H4 (cell line): ENCODE results near the gene VCP. TPM values are rescaled to one million over a fixed set of nuclear protein-coding genes. Genes with fewer than 3 reads are reported as not detected.

ENCODE experiments used
- DNase-seq: peaks from one replicate; pipeline ENCODE4 v3.0.0-alpha.2; 2015; ENCODE audit warnings: low spot score
- total RNA-seq: library from RNA; depleted of rRNA; stranded (reverse); fragments of >200 nt; shearing (Covaris generic); gene quantifications from 2 replicates; pipeline ENCODE4 v1.2.3, GENCODE V29; 2014

VCP gene
- total RNA-seq, 1 experiment from 2014 or later, result 380 TPM

DNA sequence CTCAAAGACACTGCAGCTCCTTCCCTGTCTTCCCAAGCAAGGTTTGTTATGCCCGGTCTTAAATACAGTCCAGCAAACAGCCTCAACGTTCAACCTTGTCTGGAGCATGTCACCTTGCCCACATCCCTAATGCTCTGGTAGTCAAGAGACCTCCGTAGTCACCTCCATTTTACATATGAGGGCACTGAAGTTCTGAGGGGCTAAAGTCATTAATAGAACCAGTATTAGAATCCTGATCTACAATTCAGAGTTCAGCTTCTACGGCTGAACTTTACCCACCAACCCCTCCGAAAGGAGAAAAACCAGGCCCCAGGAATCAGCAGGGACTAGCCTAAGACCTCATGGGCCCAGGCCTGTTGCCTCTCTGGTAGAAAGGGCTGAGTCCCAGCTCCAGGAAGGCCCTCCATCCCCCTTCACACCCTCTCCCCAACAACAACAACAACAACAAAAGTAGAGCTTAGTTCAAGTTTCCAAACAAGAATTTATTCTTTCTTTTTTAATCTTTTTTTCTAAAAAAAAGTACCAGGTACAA, 31.3 kb upstream of the VCP start:
- no peak for DNase-seq

DNA sequence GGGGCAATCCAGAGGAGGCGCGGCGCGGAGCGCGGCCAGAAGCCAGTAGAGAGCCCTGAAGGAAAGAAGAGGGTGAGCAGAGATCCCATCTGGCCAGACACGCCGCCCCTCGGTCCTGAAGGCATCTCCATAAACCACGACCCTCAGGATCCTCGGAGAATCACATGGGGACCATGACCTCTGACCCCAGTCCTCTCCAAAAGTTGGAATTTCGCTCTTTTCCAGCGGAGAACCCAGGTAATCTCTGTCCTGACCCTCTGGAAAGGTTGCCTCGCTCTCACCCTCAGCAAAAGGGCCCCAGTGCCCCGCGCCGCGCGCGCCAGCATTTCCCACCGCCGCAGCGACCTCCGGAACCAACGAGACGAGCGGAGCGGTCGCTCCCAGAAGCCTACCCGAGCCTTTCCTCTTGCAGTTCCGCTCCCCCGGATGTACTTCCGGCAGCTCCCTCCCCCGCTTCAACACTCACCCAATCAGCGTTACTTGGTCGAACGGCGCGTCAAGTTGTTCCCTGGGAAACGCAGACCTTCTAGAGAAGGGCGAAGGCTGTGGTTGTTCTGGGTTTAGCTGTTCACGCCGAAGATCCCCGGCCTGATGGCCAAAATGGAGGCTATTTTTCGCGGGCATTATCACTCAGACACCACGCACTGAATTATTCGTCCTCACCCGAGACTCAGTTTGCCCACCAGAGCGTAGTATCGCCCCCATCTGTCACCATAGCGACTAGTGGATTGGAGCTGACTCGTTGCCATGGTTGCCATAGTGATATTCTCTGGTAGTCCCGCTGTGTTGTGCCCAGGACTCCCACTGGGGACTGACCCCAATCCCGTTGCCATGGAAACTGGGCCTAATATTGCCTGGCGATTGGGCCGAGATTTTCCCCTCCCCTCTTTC, 30.6 kb upstream of the VCP start, which contains the start of gene STOML2:
Gene STOML2, minus strand, starts transcription at position 363 of the 891 bp plus-strand sequence. Its CDS starts 37 bp downstream, at position 326.
- peak; percentile 98 for DNase-seq

DNA sequence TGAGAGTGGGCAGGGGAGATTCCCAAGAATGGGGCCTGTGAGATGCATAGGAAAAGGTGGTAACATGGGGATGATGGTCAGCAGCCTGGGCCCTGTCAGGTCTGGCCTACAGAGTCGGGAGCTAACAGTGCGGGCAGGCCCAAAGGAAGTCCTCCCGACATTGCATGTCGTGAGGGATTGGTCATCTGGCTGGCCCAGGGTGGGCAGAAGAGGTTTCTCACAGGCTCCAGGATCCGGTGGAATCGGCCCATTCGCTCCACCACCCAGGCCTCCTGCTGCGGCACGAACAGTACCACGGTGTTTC, 30.0 kb upstream of the VCP start:
- no peak for DNase-seq

DNA sequence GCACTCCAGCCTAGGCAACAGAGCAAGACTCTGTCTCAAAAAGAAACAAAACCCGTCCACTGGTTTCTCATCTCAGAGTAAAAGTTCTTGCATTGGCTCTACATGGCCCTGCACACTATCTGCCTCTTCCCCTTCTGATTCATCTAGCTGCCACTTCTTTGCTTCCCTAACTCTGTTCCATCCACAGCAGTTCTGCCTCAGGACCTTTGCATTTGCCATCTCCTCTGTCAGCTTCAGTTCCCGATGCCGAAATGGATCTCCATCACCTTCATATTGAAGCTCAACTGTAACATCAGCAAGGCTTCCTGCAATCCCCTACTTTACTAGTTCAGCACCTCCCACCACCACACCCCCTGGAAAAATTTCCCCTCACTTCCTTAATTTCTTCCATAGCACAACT, 25.1 kb upstream of the VCP start:
- no peak for DNase-seq

DNA sequence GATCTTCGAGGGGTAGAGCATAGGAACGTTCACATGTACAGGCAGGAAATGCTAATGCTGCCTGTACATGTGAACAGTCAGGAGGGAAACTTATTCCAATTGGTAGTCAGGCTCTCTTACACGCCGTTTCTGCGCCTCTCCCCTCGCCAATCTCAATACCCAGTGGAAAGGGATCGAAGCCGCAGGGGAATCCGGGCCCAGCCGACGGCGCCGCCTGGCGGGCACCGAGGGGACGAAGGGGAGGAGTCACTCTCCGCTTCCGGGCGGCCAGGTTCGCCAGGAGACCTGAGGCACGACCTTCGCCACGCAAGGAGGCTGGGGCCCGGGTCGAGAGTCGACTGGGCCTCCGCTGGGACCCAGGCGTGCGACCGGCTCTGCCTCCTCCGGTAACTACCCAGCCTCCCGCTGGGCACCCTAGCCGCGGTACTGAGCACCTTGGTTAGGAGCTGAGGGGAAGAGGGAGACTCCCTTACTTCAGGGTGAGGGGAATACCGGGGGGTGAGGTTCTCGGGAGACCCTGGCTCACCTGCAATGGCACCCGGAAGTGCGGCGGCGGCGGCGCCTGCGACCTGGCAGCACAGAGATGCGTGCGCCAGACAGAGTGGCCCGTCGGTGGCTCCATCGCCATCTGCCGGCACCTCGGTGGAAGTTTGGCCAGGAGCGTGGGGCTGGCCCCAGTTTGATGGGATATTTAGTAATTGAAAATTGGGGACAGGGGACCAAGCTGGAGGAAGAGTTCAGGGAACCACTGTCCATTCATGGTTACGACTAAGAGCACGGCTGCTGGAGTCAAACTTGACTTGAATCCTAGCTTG, 23.8 kb upstream of the VCP start, which contains the start of gene PIGO:
Gene PIGO, minus strand, starts transcription at position 557 of the 815 bp plus-strand sequence. CDS start 1,026 bp downstream, outside the sequence.
- DNase-seq, result peak; percentile 89

DNA sequence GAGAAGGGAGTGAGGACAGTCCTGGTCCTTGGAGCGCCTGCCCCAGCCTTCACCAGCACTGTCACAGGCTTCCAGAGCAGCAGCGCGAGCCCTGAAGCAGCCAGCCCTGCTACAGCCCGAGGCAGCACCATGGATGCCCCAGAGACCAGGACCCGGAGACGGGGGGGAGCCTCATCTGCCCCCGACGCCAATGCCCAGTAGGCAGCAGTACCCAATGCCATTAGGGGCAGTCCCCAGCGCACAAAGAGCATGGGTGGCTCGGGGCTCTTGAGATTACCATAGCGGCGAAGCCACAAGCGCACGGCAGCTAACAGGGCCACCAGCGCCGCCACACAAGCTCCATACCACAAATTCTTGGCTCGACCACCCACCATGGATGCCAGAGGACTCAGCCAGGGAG, 19.1 kb upstream of the VCP start:
- no peak for DNase-seq

DNA sequence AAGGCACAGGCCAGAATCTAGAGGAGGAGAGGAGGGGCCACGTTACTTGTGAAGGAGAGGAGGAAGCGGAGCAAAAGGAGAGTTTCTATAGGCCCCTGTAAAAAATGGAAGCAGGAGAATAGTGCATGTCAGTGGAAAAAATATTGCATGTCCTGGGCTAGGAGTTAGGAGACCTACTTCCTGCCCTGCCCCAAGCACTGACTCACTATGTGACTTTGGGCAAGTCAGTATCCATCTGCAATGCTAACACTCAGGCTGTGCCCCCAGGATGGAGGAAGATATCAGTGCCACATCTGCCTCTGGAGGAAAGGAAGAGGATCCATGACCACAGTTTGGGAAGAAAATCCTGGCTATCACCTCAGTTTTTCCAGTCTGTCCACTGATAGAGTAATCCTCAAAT, 17.0 kb upstream of the VCP start:
- no peak for DNase-seq

DNA sequence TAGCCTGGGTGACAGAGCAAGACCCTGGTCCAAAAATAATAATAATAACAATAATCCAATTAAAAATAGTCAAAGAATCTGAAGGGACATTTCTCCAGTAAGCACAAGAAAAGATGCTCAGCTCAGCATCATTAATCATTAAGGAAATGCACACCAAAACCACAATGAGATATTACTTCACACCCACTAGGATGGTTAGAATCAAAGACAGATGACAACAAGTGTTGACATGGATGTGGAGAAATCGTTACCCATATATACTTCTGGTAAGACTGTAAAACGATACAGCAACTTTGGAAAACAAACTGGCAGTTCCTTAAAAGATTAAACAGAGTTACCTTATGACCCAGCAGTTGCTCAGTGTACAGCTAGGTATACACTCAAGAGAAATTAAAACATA, 12.7 kb upstream of the VCP start:
- no peak for DNase-seq

DNA sequence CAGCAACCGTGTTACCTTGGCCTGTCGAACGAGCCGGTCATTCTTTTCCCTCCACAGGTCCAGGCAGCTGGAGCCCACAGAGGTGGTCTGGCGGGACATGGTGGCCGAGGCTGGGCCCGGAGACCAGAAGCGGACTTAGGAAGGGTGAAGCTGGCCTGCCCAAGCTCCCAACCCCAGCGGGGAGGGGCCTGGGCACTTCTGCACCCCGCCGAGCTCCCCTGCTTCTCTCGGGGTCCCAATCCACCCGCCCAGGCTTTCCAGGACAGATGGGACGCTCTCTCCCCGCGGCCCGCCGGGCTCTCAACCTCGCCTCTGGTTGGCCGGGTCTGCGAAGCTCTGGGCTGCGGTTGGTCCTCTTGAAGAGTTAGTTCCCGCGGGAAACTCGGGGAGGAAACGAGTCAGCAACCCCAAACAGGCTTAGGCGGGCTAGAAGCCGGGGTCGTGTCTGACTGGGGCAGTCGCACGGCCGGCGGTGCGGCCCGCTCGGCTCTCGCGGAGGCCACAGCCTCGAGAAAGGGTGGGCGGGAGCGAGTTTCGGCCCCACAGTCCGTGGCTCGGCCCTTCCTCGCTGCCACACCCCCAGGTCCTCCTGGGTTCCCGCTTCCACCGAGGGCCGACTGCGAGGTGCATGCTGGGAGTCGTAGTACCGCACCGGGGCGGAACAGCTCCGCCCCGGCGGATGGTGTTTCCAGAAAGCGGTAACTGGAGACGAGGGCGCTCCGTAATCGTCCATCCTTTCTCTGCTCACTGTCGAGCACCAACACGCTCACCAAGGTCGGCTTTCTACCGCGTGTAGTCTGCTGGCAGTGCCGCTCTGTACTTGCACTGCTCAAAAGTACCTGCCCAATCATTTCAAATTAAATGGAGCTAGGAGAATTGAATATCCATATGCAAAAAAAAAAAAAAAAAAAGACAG, 7.3 kb upstream of the VCP start, which contains the start of gene FANCG:
Gene FANCG, minus strand, starts transcription at position 517 of the 916 bp plus-strand sequence. Its CDS starts 418 bp downstream, at position 99.
- DNase-seq, result peak; percentile 91

DNA sequence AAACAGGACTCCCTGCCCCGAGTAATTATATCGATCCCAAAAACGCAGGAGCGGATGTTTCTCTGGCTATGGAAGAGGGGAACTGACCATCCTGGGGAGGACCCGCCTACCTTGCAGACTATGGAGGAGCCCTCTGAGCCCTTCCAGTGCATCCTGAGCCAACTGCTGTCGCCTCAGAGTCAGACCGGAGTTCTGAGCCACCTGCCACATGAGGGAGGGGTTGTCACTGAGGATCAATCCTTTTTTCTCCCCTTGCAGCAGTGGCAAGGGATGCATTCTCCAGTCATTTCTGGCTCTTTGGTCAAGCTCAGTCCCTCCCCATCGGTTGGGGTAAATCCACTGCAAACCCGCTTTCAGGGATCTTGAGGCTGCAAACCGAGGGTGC, 6.6 kb upstream of the VCP start:
- no peak for DNase-seq

DNA sequence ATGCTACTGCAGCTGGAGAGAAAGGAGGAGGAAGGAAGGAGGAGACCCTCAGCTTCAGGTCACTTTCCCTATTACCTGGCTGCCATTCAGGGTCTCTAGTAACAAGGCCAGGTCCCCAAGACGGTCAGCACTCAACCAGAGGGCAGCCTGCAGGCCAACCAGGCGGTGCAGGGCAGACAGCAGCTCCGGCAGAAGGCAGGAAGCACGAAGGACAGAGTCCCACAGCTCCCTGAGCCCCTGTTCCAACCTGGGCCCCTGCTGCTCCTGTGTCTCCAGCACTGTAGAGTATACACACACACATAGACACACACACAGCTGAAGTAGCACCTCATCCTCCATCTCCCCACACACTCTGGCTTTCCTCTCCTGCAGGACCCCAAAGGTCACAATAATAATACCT, 5.6 kb upstream of the VCP start:
- DNase-seq, result no peak

DNA sequence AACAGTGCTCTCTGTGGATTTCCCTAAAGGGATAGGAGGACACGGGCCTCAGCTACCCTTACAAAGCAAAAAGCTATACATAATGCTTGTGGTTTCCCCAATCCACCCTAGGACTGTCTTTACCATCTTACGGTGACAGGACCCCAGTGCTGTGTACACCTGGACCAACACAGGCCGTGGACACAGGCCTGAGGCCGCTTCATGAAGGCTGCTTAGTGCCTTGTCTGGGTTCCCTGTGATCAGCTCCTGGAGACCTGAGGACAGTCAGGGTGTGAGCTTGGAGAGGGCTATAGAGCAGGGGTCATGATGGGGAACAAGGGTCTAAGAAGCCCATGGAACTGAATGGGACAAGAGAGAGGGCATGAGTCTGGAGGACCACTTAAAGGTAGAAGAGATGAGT, 4.4 kb upstream of the VCP start:
- no peak for DNase-seq

DNA sequence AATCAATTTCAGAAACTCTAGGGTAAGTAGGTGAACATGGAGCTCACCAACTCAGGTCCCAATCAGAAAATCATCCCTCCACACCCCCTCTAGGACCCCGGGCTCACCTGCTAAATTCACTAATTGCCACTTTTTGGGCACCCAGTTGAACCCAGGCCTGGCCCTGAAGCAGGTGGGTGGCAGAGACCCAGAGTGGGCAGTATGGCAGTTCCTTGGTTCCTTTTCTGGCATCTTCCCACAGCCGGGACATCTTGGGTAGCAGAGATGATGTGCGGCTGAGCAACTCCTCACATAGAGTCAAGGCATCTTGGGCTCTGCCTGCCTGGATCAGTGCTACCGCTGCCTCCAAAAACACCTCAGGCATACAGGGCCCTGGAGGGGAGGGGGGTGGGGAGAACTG, 2.9 kb upstream of the VCP start:
- DNase-seq, result no peak

DNA sequence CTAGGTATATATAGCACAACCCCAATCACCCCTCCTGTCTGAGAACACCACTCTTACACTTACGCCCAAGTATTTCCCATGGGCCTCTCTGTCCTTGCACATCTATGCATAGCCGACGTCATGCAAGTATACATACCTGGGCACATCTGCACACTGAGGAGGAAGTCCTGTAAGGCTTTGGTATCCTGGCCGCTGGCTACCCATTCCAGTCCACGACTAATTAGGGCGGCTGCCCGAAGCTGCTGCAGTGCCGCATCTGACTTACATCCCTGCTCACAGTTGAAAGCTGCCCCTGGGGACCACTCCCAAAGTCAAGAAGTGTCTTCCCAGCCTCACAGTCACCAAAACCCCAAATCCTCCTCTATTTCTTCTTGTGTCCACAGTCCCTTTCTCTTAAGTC, 2.4 kb upstream of the VCP start:
- DNase-seq, result no peak

DNA sequence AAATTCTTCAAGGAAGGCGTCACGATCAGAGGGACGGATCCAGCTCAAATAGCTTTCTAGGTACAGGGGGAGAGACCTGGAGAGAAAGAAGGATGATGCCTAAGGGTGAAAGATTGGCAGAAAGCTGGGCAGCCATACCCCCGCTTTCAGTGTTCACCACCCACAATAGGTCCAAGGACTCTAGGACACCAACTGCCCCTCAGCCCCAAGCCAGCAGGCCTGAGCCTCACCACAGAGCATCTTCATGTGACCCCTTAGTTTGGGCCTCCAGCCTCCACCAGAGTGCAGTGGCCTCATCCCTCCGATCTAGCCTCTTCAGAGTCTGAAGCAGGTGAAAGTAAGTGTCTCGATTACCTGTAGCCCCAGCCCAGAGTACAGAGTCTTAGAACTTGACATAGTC, 1.7 kb upstream of the VCP start:
- no peak for DNase-seq

DNA sequence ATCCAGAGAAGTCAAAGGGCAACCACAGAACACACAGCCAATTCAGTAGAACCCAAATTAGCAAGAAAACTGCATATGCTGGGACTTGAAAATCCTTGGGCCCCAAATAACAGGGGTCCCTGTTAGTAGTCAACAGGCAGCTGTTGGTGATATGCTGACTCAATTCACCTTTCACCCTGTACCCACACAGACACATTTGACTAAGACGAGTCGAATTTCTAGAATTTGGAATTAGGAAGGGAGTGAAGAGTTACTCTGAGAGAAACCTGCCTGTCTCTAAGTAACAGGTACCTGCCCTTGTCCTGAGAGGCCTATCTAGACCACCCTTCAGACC, 821 bp upstream of the VCP start:
- no peak for DNase-seq

DNA sequence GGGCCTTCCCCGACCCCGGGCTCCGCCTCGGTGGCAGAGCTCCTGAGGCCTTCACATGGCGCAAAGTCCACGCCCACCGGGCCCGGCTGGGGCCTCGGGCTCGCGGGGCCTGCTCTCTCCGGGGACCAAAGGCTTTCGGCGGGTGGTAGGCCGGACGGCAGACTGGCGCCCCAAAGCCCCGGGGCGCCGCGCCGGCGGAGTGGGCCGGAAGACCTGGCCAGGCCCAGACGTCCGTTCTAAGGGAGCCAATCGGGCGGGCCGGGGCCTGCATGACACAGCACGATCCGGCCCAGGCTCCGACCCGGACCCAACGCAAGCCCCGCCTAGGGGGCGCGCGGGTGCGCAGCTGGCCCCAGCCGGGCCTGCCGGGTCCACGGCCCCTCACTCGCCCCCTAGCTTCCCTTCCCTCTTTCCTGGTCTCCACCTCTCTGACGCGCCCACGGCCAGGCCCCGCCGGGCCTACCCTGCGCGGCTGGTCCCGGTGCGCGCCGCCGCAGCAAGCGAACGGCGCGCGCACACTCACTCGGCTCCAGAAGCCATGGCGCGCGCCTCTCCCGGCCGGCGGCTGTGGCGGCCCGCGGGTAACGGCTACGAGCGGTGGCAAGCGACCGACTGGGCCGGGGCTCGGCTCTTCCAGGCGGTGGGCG, 488 bp downstream of the VCP start:
- peak; percentile 76 for DNase-seq

DNA sequence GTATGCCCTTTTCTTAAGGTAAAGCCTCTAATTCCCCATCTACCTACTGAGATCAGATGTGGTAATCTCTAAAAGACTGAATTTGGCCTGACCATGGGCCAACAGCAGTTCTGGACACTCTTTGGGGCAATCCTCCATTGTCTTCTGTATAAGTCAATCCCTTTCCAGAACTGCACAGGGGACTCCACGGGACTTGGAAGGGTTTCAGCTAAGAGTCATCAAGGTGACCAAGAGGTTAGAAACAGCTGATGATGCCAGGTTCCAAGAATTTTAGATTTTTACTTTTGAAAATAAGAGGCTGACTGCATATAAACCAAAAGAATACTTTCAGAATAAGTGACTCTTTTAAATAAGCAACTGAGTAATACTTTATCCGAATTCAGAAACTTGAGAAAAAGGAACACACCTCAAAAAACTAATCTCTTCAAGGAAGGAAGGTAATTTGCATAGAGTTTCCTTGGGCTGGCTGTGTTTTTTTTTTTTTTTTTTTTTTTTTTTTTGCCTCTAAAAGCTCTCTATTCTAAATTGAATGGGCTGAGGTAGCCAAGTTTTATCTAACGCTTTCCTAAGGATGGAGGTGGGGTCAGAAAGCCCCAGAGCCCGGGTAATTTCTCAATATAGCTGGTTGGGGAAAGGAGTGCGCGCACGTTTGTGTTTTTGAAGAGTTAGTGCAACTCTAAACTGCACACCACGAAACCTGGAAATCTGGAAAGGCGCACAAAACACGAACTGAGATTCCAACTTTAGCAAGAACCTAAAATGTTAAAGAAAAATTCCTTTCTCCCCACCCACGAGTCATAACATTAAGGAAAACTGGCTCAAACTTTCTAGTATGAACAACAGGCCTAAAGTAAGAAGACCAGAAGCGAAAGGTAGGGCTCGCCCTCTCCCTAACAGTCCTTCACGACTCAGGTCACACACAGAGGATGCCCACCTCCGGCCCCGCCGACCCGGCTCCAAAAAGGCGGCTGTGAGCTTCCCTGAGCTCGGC, 1.3 kb downstream of the VCP start:
- no peak for DNase-seq

DNA sequence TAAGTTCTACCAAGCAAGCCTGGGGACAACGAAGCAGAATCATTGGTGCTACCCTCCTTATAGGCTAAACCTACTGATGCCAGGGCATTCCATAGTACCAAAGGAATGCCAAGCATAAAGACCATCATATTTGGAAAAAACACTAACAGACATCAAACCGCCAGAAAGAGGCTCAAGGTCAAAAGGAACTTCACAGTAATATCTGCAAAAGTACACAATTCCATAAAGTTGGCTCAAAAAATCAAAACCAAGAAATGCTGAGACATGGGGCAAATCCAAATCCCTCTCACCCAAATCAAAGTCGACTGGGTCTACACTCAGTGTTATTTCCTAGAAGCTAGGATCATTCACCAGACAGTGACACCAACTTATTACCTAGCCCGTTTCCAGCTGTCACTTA, 3.4 kb downstream of the VCP start:
- no peak for DNase-seq

DNA sequence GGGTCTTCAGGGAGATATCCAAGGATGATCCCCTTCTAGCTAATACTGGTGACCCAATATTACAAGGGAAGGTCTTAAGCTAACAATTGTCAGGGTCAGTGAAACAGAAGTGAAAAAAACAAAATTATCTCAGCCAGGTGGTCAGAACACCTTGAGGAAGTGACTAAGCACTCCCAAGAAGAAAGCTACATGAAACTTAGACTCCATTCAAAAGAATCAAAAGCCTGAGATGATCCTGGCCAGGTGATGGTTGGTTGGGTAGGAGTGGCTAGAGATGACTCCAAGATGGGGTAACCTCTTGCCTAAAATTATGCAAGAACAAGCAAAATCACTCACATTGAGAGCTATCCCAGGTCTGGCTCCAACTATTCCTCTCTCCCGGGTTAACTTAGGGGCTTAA, 5.4 kb downstream of the VCP start:
- no peak for DNase-seq
